ENCODE results near the gene KLK3.

DNA sequence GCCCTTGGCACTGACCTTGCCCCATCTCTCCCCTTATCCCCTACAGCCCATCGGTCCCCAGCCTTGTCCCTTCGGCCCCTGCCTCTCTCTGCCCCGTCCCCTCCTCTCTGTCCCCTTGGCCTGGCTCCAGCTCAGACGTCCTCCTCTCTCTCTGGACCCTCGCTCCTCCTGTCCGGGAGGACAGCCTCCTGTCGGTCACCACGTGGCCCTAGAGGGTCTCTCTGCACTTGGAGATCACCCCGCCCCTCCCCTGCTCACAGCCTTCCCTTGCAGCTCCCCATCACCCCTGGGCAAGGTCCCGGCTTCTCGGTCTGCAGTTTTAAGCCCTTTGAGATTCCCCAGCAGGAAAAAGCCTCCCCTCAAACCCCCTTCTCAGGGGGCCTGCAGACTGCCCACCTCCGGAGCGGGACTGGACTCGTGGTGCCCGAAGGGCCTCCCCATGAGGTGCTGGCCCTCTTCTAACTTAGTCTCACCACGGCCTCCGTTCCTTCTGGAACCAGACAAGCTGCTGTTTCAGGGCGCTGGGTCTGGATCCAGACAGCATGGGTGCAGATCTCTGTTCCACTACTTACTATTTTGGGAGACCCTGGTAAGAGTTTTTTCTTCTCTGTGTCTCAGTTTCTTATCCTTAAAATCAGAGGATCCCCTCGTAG lies 18.0 kb upstream of the KLK3 start:
- TF ChIP-seq, protein P1, sequence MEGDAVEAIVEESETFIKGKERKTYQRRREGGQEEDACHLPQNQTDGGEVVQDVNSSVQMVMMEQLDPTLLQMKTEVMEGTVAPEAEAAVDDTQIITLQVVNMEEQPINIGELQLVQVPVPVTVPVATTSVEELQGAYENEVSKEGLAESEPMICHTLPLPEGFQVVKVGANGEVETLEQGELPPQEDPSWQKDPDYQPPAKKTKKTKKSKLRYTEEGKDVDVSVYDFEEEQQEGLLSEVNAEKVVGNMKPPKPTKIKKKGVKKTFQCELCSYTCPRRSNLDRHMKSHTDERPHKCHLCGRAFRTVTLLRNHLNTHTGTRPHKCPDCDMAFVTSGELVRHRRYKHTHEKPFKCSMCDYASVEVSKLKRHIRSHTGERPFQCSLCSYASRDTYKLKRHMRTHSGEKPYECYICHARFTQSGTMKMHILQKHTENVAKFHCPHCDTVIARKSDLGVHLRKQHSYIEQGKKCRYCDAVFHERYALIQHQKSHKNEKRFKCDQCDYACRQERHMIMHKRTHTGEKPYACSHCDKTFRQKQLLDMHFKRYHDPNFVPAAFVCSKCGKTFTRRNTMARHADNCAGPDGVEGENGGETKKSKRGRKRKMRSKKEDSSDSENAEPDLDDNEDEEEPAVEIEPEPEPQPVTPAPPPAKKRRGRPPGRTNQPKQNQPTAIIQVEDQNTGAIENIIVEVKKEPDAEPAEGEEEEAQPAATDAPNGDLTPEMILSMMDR (IDR thresholded peaks at IDR 0.05; ENCODE audit: poor library complexity) = no peak
- TF ChIP-seq EZH2phosphoT487 (IDR thresholded peaks at IDR 0.05; ENCODE audit: low read depth, severe bottlenecking, unreplicated experiment) = no peak

Measured in hepatocyte (in vitro differentiated cells).